ENCODE data around the gene UNC50.

DNA sequence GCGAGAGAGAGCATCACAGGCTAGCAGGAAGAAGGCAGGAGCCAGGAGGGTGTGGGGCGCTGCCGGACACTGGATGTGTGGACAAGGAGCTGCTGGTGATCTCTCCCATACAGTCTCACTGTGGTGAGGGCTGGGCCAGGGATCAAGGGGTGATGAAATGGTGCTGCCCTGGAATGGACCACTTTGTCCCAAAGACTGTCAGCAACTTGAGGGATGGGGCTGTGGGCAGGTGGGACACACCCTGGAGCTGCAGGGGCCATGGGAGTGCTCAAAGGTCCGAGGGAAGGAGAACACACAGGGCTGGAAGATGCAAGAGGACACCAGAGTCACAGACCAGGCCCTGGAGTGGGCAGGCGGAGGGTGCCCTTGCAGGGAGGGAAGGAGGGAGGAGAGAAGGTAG, 38.0 kb upstream of the UNC50 start:
- TF ChIP-seq, protein P1, sequence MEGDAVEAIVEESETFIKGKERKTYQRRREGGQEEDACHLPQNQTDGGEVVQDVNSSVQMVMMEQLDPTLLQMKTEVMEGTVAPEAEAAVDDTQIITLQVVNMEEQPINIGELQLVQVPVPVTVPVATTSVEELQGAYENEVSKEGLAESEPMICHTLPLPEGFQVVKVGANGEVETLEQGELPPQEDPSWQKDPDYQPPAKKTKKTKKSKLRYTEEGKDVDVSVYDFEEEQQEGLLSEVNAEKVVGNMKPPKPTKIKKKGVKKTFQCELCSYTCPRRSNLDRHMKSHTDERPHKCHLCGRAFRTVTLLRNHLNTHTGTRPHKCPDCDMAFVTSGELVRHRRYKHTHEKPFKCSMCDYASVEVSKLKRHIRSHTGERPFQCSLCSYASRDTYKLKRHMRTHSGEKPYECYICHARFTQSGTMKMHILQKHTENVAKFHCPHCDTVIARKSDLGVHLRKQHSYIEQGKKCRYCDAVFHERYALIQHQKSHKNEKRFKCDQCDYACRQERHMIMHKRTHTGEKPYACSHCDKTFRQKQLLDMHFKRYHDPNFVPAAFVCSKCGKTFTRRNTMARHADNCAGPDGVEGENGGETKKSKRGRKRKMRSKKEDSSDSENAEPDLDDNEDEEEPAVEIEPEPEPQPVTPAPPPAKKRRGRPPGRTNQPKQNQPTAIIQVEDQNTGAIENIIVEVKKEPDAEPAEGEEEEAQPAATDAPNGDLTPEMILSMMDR (IDR thresholded peaks at IDR 0.05), result no peak
- TF ChIP-seq BHLHE40 (IDR thresholded peaks at IDR 0.05; ENCODE audit: low read depth, low read length) (no peak), CEBPB (IDR thresholded peaks at IDR 0.05) (no peak), RARB (CRISPR knock-in tag; IDR thresholded peaks at IDR 0.05) (no peak), POLR2A (IDR thresholded peaks at IDR 0.05; ENCODE audit: low read length) (no peak), RFX5 (IDR thresholded peaks at IDR 0.05) (no peak), POLR2AphosphoS2 (conservative IDR thresholded peaks at IDR 0.05; ENCODE audit: low read length) (no peak), KDM5A (IDR thresholded peaks at IDR 0.05) (no peak), RNF2 (IDR thresholded peaks at IDR 0.05; ENCODE audit: borderline replicate concordance, low read depth) (no peak), MYC (IDR thresholded peaks at IDR 0.05; ENCODE audit: borderline replicate concordance, low read length) (no peak), REST (IDR thresholded peaks at IDR 0.05) (no peak), RCOR1 (IDR thresholded peaks at IDR 0.05; ENCODE audit: low read depth, low read length) (no peak), CHD2 (IDR thresholded peaks at IDR 0.05; ENCODE audit: low read length, partially characterized antibody) (no peak)
- TF ChIP-seq, protein P2, sequence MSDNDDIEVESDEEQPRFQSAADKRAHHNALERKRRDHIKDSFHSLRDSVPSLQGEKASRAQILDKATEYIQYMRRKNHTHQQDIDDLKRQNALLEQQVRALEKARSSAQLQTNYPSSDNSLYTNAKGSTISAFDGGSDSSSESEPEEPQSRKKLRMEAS (IDR thresholded peaks at IDR 0.05), result no peak
